HG03060 (cell line): ENCODE results near the gene SIRT3.
A peak's percentile ranks its signal among the peaks of the same experiment; 100 is the strongest.

Experiments used
- ATAC-seq: cut with Tn5 transposase; IDR thresholded peaks from one replicate; pipeline ENCODE4 v1.9.1; 2021; ENCODE audit warnings: low read depth, moderate number of reproducible peaks; ENCODE audit not compliant: unreplicated experiment

SIRT3 gene

DNA sequence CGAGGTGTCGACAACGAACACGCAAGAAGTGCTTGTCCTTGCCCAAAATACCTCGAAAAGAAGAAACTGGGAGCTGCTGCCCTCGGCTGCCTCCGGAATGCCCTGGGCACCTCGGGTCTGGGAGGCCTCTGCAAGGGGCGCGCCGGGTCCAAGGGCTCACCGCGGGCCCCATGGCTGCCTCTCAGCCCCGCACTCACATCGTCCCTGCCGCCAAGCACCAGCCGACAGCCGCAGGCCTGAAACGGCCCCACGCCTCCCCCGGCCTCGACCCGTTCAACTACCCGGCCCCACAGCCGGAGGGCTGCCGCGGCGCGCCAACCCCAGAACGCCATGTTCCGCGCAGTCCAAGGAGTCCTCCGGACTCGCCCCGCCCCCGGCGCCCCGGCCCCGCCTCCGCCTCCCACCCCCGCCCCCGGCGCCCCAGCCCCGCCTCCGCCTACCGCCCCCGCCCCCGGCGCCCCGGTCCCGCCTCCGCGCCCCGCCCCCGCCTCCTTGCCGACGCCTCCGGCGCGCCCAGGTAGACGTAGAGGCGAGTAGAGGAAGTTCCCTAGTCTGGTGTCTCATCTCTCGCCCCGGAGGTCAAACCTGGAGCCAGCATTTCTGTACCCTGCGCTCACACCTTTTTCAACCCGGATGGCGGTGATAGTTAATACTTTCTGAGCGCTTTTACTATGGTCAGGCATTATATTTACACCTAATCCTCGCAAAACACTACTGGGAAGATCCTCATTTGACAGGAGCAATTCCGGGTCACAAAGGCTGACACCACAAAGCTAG, at the start of gene SIRT3:
Gene SIRT3, minus strand, starts transcription at position 346 of the 777 bp plus-strand sequence. Its CDS starts 14 bp downstream, at position 332.
- ATAC-seq, result peak; percentile 41

DNA sequence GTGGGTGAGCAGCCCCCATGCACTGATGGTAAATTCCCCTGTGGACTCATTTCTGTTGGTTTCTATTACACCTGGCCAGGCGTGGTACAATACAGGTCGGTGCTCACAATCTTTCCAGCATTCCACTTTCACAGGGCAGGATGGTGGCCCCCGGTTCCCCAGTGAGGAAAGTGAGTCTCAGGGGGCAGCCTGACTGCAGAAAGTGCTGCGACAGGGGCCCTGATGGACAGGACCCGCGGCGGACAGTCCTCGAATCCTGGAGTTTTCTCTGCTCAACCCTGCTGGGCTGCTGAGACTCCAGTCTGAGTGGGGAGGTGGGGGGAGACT, 49.7 kb upstream of the SIRT3 start:
- no peak for ATAC-seq

DNA sequence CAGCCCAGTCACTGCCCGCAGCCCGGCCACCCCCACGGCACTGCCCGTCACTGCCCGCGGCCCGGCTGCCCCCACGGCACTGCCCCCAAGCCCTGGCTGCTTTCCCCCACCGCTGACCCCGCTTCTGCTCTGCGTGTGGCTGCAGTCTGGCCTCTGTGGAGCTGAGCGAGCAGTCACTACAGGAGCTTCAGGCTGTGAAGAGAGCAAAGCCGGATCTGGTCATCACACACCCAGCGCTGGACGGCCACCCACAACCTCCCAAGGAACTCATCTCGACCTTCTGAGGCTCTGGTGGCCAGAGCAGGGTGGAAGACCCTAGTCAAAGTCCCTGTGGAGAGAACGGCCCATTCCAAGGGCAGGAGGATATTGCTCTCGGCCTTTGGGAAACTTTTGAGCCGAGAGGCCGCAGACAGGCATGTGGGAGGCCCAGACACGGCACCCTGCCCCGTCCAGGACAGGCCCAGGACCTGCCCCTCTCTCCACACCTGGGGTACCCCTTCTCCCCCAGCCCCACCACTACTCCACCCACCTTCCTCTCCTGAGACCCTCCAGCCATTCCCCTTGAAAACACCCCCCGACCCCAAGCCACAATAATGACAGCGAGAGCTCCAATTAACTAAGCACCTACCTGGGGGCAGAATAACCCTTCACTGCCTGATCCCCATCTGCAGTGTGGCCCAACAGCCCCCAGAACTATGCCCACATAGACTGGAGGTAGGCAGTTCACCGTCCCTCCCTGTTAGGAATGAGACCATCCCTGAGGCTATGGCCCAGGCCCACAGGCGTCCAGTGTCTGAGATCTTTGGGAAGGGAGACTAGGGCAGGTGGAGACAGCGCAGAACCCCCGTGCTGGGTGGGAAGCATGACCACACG, 49.1 kb upstream of the SIRT3 start:
- ATAC-seq, result no peak

DNA sequence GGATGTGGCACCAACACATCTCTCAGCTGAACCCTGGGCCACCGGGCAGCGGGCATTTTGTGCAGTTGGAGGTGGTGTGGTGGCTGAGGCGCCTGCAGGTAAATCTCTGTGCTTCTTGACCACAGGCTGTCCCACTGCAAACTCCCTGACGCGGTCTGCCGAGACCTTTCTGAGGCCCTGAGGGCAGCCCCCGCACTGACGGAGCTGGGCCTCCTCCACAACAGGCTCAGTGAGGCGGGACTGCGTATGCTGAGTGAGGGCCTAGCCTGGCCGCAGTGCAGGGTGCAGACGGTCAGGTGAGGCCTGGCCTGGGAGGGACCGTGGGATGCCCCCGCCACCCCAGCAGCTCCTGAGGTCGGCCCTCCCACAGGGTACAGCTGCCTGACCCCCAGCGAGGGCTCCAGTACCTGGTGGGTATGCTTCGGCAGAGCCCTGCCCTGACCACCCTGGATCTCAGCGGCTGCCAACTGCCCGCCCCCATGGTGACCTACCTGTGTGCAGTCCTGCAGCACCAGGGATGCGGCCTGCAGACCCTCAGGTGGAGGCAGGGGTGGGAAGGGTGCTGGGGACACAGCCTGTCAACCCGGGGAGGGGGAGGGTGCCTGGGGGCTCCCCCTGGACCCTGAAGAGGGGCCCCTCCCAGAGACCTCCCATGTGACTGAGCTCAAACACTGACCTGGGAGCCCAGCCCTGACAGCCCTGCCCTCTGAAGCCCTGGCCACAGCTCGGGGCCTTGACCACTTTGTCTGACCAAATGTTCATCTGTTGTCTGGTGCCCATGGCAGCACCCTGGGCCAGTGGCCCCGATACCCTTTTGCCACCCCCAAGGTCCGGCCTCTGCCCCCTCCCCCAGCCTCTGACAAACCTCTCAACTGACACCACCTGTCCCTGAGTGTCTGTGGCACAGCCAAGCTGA, 48.2 kb upstream of the SIRT3 start:
- no peak for ATAC-seq

DNA sequence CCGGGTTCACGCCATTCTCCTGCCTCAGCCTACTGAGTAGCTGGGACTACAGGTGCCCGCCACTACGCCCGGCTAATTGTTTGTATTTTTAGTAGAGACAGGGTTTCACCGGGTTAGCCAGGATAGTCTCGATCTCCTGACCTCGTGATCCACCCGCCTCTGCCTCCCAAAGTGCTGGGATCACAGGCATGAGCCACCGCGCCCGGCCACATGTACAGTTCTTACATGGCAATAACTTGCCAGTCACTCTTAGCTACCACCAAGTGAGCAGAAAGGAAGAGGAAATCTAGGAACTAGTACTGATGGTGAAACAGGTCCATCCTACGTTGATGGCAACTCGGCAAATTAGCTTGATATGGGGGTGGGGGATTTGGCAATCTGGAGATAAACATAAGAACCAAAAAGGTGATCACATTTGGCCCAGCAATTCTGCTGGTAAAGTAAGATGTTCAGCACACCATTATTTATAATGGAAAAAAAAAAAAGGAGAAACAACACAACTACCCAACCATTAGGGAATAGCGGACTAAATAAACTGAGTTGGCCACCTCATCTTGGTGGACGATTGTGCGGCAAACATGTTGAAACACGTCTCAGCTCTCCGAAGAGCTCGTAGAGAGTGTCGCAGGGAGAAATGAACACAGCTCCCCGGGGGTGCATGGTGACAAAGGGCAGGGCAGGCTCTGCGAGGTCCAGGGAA, 47.4 kb upstream of the SIRT3 start:
- no peak for ATAC-seq

DNA sequence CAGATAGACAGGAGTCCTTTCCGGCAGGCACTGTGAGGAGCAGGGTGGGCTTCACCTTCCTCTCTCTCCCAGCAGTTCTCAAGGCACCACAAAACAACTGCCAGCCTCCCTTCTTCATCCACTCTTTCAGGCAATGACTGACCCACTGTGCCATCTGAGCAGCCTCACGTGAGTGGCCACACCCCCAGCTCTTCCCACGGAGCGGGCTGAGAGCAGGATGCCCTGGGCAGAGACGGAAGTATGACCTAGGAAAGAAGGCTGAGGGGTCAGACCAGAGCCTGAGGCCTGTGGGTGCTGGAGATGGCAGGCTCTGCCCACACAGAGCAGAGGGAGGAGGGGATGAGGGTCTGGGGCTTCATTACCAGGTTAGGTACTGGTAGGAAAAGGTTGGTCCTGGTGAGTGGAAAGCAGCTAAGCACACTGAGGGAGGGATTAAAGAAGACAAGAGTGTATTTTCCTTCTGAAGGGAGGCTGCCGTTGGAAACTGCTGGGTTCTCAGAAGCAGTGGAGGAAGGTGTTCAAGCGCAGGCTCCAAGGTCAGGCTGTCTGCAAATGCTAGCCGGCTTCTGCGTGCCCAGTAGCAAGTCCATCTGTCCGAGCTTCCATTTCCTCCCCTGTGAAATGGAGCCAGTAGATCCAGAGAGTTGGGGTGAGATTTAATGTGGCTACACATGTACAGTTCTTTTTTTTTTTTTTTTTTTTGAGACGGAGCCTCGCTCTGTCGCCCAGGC, 46.7 kb upstream of the SIRT3 start:
- no peak for ATAC-seq

DNA sequence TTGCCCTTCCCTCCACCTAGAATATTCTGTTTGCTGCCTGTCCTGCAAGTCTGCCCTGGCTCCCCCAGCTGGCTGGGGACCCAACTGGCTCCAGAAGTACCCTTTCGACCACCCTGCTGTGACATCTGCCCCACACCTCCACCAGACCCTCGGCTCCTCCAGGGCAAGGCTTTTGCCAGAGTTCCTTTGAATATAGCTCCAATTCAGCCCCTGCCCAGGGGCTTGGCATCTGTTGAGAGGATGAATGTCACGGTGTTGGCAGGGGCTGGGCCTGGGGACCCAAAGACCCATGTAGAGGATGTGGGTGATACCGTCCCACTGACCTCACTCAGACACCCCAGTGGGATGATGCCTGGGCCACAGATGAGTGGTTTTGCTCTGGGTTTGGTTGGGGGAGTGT, 46.0 kb upstream of the SIRT3 start:
- ATAC-seq, result no peak

DNA sequence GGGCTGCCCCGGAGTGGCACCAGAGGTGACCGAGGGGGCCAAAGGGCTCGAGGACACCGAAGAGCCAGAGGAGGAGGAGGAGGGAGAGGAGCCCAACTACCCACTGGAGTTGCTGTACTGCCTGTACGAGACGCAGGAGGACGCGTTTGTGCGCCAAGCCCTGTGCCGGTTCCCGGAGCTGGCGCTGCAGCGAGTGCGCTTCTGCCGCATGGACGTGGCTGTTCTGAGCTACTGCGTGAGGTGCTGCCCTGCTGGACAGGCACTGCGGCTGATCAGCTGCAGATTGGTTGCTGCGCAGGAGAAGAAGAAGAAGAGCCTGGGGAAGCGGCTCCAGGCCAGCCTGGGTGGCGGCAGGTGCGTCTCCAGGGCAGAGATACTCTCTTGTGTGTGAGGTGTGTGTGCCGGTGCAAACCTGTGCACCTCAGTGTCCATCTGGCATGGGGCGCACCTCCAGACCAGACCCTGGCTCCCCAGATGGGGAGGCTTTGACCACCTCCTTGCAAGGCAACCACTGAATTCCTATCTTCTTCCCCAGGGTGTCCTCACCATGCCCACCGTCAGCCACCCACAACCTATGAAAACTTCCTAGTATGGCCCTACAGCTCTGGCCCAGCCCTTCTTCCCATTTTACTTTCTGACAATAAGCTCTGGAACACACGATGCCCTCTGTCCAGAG, 45.5 kb upstream of the SIRT3 start:
- no peak for ATAC-seq

DNA sequence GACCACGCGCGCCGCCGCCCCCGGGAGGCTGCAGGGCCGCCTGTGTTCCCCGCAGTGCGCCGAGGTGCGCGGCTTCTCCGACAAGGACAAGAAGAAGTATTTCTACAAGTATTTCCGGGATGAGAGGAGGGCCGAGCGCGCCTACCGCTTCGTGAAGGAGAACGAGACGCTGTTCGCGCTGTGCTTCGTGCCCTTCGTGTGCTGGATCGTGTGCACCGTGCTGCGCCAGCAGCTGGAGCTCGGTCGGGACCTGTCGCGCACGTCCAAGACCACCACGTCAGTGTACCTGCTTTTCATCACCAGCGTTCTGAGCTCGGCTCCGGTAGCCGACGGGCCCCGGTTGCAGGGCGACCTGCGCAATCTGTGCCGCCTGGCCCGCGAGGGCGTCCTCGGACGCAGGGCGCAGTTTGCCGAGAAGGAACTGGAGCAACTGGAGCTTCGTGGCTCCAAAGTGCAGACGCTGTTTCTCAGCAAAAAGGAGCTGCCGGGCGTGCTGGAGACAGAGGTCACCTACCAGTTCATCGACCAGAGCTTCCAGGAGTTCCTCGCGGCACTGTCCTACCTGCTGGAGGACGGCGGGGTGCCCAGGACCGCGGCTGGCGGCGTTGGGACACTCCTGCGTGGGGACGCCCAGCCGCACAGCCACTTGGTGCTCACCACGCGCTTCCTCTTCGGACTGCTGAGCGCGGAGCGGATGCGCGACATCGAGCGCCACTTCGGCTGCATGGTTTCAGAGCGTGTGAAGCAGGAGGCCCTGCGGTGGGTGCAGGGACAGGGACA, 44.8 kb upstream of the SIRT3 start:
- ATAC-seq, result no peak

DNA sequence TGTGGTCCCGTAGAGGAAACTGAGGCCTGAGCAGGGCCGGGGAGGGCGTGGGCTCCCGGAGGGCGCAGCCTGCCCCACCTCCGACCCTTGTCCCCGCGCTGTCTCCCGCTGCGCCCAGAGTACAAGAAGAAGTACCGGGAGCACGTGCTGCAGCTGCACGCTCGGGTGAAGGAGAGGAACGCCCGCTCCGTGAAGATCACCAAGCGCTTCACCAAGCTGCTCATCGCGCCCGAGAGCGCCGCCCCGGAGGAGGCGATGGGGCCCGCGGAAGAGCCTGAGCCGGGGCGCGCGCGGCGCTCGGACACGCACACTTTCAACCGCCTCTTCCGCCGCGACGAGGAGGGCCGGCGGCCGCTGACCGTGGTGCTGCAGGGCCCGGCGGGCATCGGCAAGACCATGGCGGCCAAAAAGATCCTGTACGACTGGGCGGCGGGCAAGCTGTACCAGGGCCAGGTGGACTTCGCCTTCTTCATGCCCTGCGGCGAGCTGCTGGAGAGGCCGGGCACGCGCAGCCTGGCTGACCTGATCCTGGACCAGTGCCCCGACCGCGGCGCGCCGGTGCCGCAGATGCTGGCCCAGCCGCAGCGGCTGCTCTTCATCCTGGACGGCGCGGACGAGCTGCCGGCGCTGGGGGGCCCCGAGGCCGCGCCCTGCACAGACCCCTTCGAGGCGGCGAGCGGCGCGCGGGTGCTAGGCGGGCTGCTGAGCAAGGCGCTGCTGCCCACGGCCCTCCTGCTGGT, 44.0 kb upstream of the SIRT3 start:
- ATAC-seq, result no peak

DNA sequence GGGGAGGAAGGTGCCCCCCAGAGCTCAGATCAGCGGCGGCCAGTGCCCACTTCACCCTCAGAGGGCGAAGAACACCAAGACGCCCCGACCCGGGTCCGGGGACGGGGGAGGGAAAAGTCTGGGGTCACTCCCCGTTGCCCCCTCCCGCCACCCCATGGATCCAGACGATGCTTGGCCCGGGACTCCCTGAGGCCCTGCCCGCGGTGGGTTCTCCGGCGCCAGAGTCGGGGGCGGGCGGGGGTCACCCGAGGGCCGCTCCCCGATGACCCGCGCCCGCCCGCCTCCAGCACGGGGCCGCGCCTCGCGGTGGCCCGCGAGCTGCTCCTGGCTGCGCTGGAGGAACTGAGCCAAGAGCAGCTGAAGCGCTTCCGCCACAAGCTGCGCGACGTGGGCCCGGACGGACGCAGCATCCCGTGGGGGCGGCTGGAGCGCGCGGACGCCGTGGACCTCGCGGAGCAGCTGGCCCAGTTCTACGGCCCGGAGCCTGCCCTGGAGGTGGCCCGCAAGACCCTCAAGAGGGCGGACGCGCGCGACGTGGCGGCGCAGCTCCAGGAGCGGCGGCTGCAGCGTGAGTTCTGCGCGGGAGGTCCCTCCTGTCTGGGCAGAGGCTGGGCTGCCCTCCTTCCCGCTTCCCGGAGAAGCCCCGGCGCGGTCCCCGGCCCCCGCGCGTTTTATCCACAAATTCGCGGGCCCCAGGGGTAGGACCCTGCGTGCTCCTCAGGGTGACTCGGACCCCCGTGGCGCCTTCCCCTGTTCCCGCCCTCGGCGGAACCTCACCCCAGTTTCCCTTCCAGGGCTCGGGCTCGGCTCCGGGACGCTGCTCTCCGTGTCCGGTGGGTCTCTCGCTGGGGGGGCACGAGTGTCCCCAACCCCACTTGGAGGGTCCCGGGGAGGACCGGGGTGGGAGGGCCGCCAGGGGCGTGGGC, 43.2 kb upstream of the SIRT3 start:
- ATAC-seq, result no peak

DNA sequence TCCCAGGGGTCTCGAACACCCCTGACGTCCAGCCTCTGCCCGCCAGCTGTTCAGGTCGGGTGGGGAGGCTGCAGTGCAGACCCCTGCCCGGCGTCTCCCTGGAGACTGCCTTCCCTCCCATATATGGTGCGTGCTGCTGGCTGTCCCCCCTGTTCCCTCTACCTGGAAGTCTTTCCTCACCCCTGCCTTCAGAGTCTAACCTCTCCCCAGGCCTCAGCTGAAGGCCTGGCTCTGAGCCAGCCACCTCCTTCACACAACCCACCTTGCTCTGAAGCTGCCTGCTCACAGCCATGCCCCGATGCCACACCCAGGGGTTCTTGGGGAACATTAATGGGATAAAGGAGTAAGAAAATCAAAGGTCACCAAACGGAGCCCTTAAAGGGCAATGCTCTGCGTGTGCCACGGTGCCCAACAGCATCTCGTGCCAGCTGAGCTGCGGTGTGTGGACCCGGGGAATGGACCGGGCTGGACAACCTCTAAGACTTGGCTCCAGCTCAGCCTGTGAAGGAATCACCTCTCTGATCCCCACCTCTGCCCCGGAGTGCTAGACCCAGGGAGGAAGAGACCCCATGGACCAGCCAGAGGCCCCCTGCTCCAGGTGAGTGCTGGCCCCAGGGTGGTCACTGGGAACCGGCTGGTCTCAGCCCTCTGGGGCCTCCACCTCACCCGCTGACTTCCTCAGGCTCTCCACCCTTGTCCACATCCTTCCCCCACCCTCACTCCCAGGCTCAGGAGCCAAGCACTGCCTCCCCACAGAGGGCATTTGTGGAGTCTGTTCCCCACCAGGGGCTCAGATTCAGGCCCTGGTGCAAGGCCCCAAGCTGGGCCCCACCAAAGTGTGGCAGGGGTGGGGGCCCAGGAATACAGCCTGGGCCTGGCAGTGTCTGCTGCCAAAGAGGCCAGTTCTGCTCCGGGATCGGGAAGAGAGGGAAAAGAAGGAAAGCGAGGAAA, 42.1 kb upstream of the SIRT3 start, which contains the start of gene NLRP6:
Gene NLRP6, plus strand, starts transcription at position 407 of the 951 bp plus-strand sequence. Its CDS starts 163 bp downstream, at position 570.
- ATAC-seq, result no peak

DNA sequence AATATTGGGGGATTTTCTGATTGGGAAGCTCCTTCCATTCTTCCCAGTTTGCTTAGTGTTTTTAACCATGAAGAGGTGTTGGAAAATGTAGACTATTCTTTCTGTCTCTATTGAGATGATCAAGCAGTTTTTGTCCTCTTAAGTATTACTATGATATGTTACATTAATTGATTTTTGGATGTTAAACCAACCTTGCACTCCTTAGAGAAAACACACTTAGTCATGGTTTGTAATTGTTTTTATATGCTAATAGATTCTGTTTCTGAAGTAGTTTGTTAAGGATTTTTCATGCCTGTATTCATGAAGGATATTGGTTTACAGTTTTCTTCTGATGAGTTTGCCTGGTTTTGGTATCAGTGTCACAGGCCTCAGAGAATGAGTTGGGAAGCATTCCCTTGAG, 40.1 kb upstream of the SIRT3 start:
- ATAC-seq, result no peak

DNA sequence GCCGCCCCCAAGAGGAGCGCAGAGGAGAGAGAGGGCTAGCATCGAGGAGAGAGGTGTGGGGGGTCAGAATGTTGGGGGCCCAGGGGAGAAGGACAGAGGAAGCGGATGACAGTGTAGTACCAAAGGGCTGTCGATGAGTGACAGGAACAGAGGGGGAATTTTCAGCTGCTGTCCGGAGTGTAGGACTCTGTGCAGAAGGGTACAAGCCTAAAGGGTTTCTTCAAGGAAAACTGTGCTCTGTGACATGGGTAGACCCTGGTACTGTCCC, 36.7 kb upstream of the SIRT3 start:
- no peak for ATAC-seq

DNA sequence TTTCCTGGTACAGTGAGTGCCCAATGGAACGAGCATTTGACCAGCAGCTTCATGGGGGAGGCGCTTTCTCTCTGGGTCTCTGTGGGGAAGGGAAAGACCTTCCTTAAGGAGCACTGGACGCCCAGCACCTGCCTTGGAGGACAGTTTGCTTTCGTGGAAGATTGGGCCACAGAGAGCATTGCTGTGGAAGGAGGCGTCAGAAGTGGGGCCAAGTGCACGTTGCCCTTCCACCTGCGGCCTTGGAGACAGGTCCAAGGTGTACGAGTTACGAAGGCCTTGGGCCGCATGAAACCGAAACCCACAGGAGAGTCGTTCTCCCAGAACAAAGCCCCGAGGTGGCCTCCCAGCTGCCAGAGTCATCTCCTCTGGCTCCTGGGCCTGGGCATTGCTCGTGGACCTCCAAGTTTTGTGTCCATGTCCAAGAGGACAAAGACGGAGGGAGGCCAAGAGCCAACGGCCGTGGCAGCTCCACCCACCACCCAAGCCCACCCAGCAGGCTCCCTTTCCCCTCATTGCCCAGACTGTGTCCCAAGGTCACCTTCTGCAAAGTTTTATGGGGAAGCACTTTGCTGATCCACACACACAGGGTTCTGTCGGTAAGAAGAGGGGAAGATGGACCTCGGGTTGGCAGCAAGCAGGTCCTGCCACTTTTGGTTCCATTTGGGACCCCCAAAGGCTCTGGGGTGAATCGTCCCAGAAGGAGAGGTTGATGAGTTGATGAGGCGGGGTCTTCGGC, 36.2 kb upstream of the SIRT3 start:
- no peak for ATAC-seq
